ENCODE results near the gene HDAC6. TPM values are rescaled to one million over a fixed set of nuclear protein-coding genes. Genes with fewer than 3 reads are reported as not detected.

The HDAC6 gene
- polyA plus RNA-seq, 1 experiment = 20.5 TPM

DNA sequence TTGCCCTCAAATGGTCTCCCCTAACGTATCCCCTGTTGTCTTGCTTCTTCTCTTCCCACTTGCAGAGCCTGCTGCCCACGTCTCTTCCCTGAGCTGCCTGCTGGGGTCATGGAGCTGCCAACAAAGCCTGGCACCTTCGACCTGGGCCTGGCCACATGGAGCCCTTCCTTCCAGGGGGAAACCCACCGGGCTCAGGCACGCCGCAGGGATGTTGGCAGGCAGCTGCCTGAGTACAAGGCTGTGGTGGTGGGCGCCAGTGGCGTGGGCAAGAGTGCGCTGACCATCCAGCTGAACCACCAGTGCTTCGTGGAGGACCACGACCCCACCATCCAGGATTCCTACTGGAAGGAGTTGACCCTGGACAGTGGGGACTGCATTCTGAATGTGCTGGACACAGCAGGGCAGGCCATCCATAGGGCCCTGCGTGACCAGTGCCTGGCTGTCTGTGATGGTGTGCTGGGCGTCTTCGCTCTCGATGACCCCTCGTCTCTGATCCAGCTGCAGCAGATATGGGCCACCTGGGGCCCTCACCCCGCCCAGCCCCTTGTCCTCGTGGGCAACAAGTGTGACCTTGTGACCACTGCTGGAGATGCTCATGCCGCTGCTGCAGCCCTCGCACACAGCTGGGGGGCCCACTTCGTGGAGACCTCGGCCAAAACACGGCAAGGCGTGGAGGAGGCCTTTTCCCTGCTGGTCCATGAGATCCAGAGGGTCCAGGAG is 27.3 kb downstream of the HDAC6 start:
- TF ChIP-seq CTCF (IDR thresholded peaks at IDR 0.05; ENCODE audit: low read depth, low read length) = no peak
- Histone ChIP-seq H3K9me3 (ENCODE audit: control insufficient read depth, insufficient read depth, low read length) (peaks cover 6% of the 10 kb centered on the region), H3K27ac (ENCODE audit: low read depth, low read length) (no peak overlapping the region), H3K27me3 (ENCODE audit: control insufficient read depth, insufficient read depth, low read length) (peaks cover 13% of the 10 kb centered on the region), H3K4me3 (ENCODE audit: low read depth, low read length) (no peak overlapping the region)
- DNase-seq (ENCODE audit: low read depth, low spot score) = no peak
- POLR2A ChIA-PET = no interaction called here
- CTCF ChIA-PET = no interaction called here

DNA sequence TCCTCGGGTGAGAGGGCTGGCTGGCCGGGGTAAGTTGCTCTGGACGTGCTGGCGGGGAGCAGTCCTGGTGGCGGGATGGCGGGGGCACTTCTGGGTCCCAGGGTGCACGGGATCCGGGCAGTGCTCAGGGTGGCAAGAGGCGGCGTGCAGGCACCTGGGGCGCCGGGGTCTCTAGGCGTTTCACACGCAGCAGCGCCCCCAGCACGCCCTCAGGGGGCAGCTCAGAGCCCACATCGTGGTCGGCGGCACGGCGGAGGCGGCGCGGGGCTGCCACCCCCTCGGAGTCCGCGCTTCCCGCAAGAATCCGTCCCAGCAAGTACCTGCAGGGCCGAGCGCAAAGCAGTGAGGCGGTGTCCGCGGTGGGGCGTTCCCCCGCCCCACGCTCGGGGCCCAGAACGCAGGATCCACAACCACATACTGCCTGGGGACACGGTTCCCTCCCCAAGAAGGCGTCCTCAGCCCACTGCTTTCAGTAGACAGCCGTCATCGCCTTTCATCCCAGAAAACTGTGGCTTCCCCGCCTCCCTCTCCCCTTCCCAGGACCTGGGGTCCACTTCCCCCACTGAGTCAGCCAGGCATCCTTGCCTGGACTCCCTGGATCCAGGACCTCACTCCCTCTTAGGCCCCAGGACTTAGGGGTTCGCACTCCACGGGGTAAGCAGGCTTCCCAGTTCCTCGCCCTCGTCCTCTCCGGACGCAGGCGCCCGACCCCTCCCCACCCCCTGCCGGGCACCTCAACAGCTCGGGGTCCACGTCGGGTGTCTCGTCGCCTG is 29.5 kb downstream of the HDAC6 start:
- no peak overlapping the region for H3K4me3 ChIP-seq (ENCODE audit: low read depth, low read length)
- peaks cover 20% of the 10 kb centered on the region for H3K27me3 ChIP-seq (ENCODE audit: control insufficient read depth, insufficient read depth, low read length)
- TF ChIP-seq CTCF (IDR thresholded peaks at IDR 0.05; ENCODE audit: low read depth, low read length) = no peak
- H3K27ac ChIP-seq (ENCODE audit: low read depth, low read length) = no peak overlapping the region
- H3K9me3 ChIP-seq (ENCODE audit: control insufficient read depth, insufficient read depth, low read length) = no peaks in the 10 kb centered on the region; the same call in 1 of the 2 replicates
- POLR2A ChIA-PET = no interaction called here
- DNase-seq (ENCODE audit: low read depth, low spot score) = no peak
- CTCF ChIA-PET = no interaction called here

- no peak for DNase-seq (ENCODE audit: low read depth, low spot score)
Measured at GRCh38 chrX:48831909-48832291, 30.0 kb downstream of the HDAC6 start.

GRCh38 chrX:48833542-48834138 is 31.8 kb downstream of the HDAC6 start:
- Histone ChIP-seq H3K27me3 (ENCODE audit: control insufficient read depth, insufficient read depth, low read length) (peaks cover 20% of the 10 kb centered on the region), H3K9me3 (ENCODE audit: control insufficient read depth, insufficient read depth, low read length) (no peaks in the 10 kb centered on the region), H3K27ac (ENCODE audit: low read depth, low read length) (no peak overlapping the region), H3K4me3 (ENCODE audit: low read depth, low read length) (no peak overlapping the region)
- TF ChIP-seq CTCF (IDR thresholded peaks at IDR 0.05; ENCODE audit: low read depth, low read length) = no peak
- CTCF ChIA-PET = no interaction called here
- POLR2A ChIA-PET = no interaction called here
- DNase-seq (ENCODE audit: low read depth, low spot score) = no peak

More at GRCh38 chrX:48831909-48832291, 30.0 kb downstream of the HDAC6 start:
- TF ChIP-seq CTCF (IDR thresholded peaks at IDR 0.05; ENCODE audit: low read depth, low read length) = no peak
- Histone ChIP-seq H3K9me3 (ENCODE audit: control insufficient read depth, insufficient read depth, low read length) (no peaks in the 10 kb centered on the region; the same call in 1 of the 2 replicates), H3K4me3 (ENCODE audit: low read depth, low read length) (no peak overlapping the region), H3K27ac (ENCODE audit: low read depth, low read length) (no peak overlapping the region), H3K27me3 (ENCODE audit: control insufficient read depth, insufficient read depth, low read length) (peaks cover 20% of the 10 kb centered on the region)
- ChIA-PET POLR2A (no interaction called here), CTCF (no interaction called here)

DNA sequence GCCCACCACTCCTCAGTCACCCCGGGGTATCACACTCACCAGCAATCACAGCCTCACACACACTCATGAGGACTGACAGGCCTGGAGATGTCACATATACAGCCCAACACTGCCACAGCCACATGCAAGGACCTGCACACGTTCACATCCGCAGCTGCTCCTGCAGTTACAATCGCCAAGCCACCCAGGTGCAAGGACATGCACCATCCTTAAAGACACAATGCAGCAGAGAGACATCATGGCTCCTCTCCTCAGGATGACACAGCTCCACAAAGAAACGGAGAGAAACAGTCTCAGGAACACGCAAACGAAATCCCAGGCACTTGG is 32.5 kb downstream of the HDAC6 start:
- peaks cover 20% of the 10 kb centered on the region for H3K27me3 ChIP-seq (ENCODE audit: control insufficient read depth, insufficient read depth, low read length)
- no peak overlapping the region for H3K4me3 ChIP-seq (ENCODE audit: low read depth, low read length)
- TF ChIP-seq CTCF (IDR thresholded peaks at IDR 0.05; ENCODE audit: low read depth, low read length) = no peak
- POLR2A ChIA-PET = no interaction called here
- CTCF ChIA-PET = no interaction called here
- no peak overlapping the region for H3K27ac ChIP-seq (ENCODE audit: low read depth, low read length)
- DNase-seq (ENCODE audit: low read depth, low spot score) = no peak
- no peaks in the 10 kb centered on the region for H3K9me3 ChIP-seq (ENCODE audit: control insufficient read depth, insufficient read depth, low read length)
